ENCODE data around the gene CARS1.

Gene CARS1

GRCh38 chr11:2996976-2997375 is 60.2 kb downstream of the CARS1 start:
- H3K27ac ChIP-seq = no peak overlapping the region
- H3K27me3 ChIP-seq = no peaks in the 10 kb centered on the region
- H3K36me3 ChIP-seq = peaks cover 31% of the 10 kb centered on the region
- no peak overlapping the region for H3K4me3 ChIP-seq (ENCODE audit: low read depth in 1 of 2, low read length in 1 of 2)
- peaks cover 9 to 10% of the 10 kb centered on the region in 2 experiments for H3K4me1 ChIP-seq (ENCODE audit: control insufficient read depth in 1 of 2, insufficient read depth in 1 of 2, low read depth in 1 of 2, low read length in 1 of 2)
- H3K9me3 ChIP-seq = no peaks in the 10 kb centered on the region
- TF ChIP-seq, protein P1, sequence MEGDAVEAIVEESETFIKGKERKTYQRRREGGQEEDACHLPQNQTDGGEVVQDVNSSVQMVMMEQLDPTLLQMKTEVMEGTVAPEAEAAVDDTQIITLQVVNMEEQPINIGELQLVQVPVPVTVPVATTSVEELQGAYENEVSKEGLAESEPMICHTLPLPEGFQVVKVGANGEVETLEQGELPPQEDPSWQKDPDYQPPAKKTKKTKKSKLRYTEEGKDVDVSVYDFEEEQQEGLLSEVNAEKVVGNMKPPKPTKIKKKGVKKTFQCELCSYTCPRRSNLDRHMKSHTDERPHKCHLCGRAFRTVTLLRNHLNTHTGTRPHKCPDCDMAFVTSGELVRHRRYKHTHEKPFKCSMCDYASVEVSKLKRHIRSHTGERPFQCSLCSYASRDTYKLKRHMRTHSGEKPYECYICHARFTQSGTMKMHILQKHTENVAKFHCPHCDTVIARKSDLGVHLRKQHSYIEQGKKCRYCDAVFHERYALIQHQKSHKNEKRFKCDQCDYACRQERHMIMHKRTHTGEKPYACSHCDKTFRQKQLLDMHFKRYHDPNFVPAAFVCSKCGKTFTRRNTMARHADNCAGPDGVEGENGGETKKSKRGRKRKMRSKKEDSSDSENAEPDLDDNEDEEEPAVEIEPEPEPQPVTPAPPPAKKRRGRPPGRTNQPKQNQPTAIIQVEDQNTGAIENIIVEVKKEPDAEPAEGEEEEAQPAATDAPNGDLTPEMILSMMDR (IDR thresholded peaks at IDR 0.05) = no peak

GRCh38 chr11:2995893-2996554 is 61.2 kb downstream of the CARS1 start:
- H3K36me3 ChIP-seq = peaks cover 21% of the 10 kb centered on the region
- no peak overlapping the region for H3K27ac ChIP-seq
- H3K4me1 ChIP-seq (ENCODE audit: control insufficient read depth in 1 of 2, insufficient read depth in 1 of 2, low read depth in 1 of 2, low read length in 1 of 2) = peaks cover 13 to 15% of the 10 kb centered on the region in 2 experiments
- TF ChIP-seq, protein P1 (IDR thresholded peaks at IDR 0.05) = no peak
- H3K9me3 ChIP-seq = no peaks in the 10 kb centered on the region
- H3K4me3 ChIP-seq (ENCODE audit: low read depth in 1 of 2, low read length in 1 of 2) = no peak overlapping the region
- no peaks in the 10 kb centered on the region for H3K27me3 ChIP-seq

DNA sequence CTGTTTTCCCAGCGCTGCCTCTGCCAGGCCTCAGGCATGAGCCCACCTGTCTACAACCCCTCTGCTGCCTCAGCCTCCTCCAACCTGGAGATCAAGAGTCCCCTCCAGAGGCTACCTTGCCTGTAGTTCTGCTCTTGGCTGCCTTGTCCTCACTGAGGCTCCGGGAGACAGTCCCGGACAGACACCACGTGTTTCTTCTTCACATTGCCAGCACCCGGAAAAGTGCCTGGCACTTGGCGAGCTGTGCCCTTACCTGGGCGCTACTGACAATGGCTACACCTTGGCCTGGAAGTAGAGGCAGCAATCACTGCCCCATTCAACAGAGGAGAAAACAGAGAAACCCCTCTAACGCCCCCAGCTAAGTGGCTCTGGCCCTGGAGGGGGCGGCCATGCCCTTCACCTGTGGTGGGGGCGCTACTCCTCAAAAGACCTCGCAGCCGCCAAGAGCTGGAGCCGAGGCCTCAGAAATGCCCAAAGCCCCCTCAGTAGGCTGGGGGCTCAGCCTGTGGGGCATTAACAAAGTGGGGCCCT is 62.1 kb downstream of the CARS1 start:
- Histone ChIP-seq H3K4me3 (ENCODE audit: low read depth in 1 of 2, low read length in 1 of 2) (no peak overlapping the region), H3K36me3 (peaks cover 12% of the 10 kb centered on the region), H3K27ac (no peak overlapping the region)

DNA sequence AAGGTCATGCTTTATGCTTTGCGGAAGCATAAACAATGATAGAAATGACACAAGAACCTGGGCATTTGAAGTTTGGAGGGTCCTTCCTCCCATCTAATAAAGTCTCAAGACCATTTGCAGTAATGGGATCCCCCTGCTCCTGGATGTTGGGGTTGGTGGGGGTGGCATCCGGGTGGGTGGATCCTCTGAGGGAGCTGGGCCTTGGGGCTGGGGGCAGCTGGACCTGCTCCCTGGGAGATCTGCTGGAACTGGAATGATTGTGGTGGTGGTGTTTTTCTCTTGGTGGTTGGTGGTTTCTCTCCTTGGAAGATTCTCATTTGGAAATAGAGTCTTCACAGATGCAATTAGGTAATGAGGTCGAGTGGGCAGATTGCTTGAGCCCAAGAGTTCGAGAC is 62.9 kb downstream of the CARS1 start:
- Histone ChIP-seq H3K27me3 (no peaks in the 10 kb centered on the region), H3K36me3 (peaks cover 5% of the 10 kb centered on the region), H3K4me1 (ENCODE audit: control insufficient read depth in 1 of 2, insufficient read depth in 1 of 2, low read depth in 1 of 2, low read length in 1 of 2) (peaks cover 30 to 32% of the 10 kb centered on the region in 2 experiments), H3K4me3 (ENCODE audit: low read depth in 1 of 2, low read length in 1 of 2) (no peak overlapping the region), H3K9me3 (no peaks in the 10 kb centered on the region), H3K27ac (no peak overlapping the region)
- TF ChIP-seq, protein P1 (IDR thresholded peaks at IDR 0.05) = no peak

More for the DNA sequence above, 62.1 kb downstream of the CARS1 start:
- Histone ChIP-seq H3K27me3 (no peaks in the 10 kb centered on the region), H3K4me1 (ENCODE audit: control insufficient read depth in 1 of 2, insufficient read depth in 1 of 2, low read depth in 1 of 2, low read length in 1 of 2) (peaks cover 22 to 24% of the 10 kb centered on the region in 2 experiments), H3K9me3 (no peaks in the 10 kb centered on the region)
- TF ChIP-seq, protein P1 (IDR thresholded peaks at IDR 0.05) = no peak

GRCh38 chr11:2992997-2993325 is 64.3 kb downstream of the CARS1 start:
- no peaks in the 10 kb centered on the region for H3K36me3 ChIP-seq
- peak overlapping the region; percentile 67 to 85 for H3K4me3 ChIP-seq (ENCODE audit: low read depth in 1 of 2, low read length in 1 of 2)
- H3K27me3 ChIP-seq = no peaks in the 10 kb centered on the region
- H3K27ac ChIP-seq = no peak overlapping the region
- TF ChIP-seq, protein P1 (IDR thresholded peaks at IDR 0.05) = no peak
- H3K4me1 ChIP-seq (ENCODE audit: control insufficient read depth in 1 of 2, insufficient read depth in 1 of 2, low read depth in 1 of 2, low read length in 1 of 2) = peaks cover 44 to 45% of the 10 kb centered on the region in 2 experiments
- no peaks in the 10 kb centered on the region for H3K9me3 ChIP-seq
